HCT116 (cell line): ENCODE measurements around the gene SRSF2. TPM values are rescaled to one million over a fixed set of nuclear protein-coding genes. Genes with fewer than 3 reads are reported as not detected.

Source experiments
- ATAC-seq: fragments of 200-7000 bp; cut with Tn5 transposase; 2 replicates; pipeline ENCODE4 v1.9.1; 2020; ENCODE audit warnings: mild to moderate bottlenecking, moderate library complexity
- BruUV-seq: library from RNA; stranded (reverse); fragments of 400-500 nt; replicated peaks from 2 replicates; lab custom pipeline; 2021; lab: Mats Ljungman, UMichigan
- CTCF ChIA-PET: fragments of 300-600 bp; sonication (Branson Sonifier 250); formaldehyde crosslinking; loops from one replicate; lab custom pipeline; 2021; ENCODE audit warnings: antibody characterized with exemption; lab: Charles Lee
- POLR2A ChIA-PET: fragments of 300-600, 350-600 bp; sonication (Branson Sonifier 250); formaldehyde crosslinking; loops from one replicate; lab custom pipeline; 2021; ENCODE audit warnings: antibody characterized with exemption; lab: Charles Lee
- RAD21 ChIA-PET, 2 experiments: fragments of 300-600 bp; sonication (Branson Sonifier 250); formaldehyde crosslinking; loops; one replicate each; lab custom pipeline; 2023; ENCODE audit warnings: low total read pairs in 2 of 2; ENCODE audit not compliant: uncharacterized antibody in 2 of 2, unreplicated experiment in 2 of 2, low non-redundant PET in 1 of 2; lab: Charles Lee
- DNase-seq: peaks from one replicate; pipeline ENCODE4 v3.0.0-alpha.2; 2010; ENCODE audit warnings: low read depth, low spot score
- H2AFZ ChIP-seq: fragments of 200-600 bp; shearing (Covaris generic), sonication (generic); 2 replicates; pipeline ENCODE4 v1.6.1; 2017; ENCODE audit warnings: low read depth, mixed run types, mixed read lengths, antibody characterized with exemption, low read length; ENCODE audit not compliant: poor library complexity, severe bottlenecking
- H3K27ac ChIP-seq: 2 replicates; pipeline ENCODE4 v1.5.1; 2012; ENCODE audit warnings: low read depth, low read length
- H3K27me3 ChIP-seq: fragments of 200-600 bp; sonication (generic); 2 replicates; pipeline ENCODE4 v1.6.1; 2016; ENCODE audit warnings: mixed run types, low read length, mixed read lengths; ENCODE audit not compliant: insufficient read depth
- H3K36me3 ChIP-seq, 2 experiments: fragments of 200-500 bp in 1 of 2; fragments of 200-600 bp in 1 of 2; sonication (Bioruptor generic) in 1 of 2; sonication (generic) in 1 of 2; 2 replicates each; pipeline versions ENCODE4 v1.5.1 to v1.6.1; 2014 to 2016; ENCODE audit warnings: low read length in 2 of 2, inconsistent platforms in 1 of 2, mixed read lengths in 1 of 2, mixed run types in 1 of 2; ENCODE audit not compliant: insufficient read depth in 2 of 2, control insufficient read depth in 1 of 2
- H3K4me1 ChIP-seq, 2 experiments: fragments of 200-600 bp in 1 of 2; sonication (generic) in 1 of 2; 2 replicates each; pipeline versions ENCODE4 v1.5.1 to v1.6.1; 2012 to 2017; ENCODE audit warnings: low read length in 2 of 2, inconsistent platforms in 1 of 2, mild to moderate bottlenecking in 1 of 2, mixed read lengths in 1 of 2, mixed run types in 1 of 2, moderate library complexity in 1 of 2; ENCODE audit not compliant: insufficient read depth in 2 of 2, control insufficient read depth in 1 of 2
- H3K4me2 ChIP-seq: fragments of 200-600 bp; sonication (generic); 2 replicates; pipeline ENCODE4 v1.6.1; 2017; ENCODE audit warnings: mixed run types, low read length, mixed read lengths
- H3K4me3 ChIP-seq, 2 experiments: fragments of 200-600 bp in 1 of 2; sonication (generic) in 1 of 2; replicated peaks in 1 of 2; 2 replicates each; pipeline ENCODE4 v1.5.1; 2011 to 2016; ENCODE audit warnings: low read length in 2 of 2, control low read depth in 1 of 2, low read depth in 1 of 2, mild to moderate bottlenecking in 1 of 2, mixed read lengths in 1 of 2, mixed run types in 1 of 2
- H3K79me2 ChIP-seq: fragments of 200-600 bp; sonication (generic); 2 replicates; pipeline ENCODE4 v1.6.1; 2017; ENCODE audit warnings: mild to moderate bottlenecking, mixed run types, low read length, moderate library complexity, mixed read lengths; ENCODE audit not compliant: insufficient read depth
- H3K9ac ChIP-seq: fragments of 200-600 bp; sonication (generic); 2 replicates; pipeline ENCODE4 v1.6.1; 2016; ENCODE audit warnings: low read length, mixed read lengths
- H3K9me2 ChIP-seq: fragments of 200-600 bp; sonication (generic), shearing (Covaris generic); 2 replicates; pipeline ENCODE4 v1.6.1; 2017; ENCODE audit warnings: mixed run types, mild to moderate bottlenecking, moderate library complexity; ENCODE audit not compliant: insufficient read depth
- H3K9me3 ChIP-seq, 2 experiments: fragments of 200-500 bp in 1 of 2; fragments of 200-600 bp in 1 of 2; sonication (Bioruptor generic) in 1 of 2; sonication (generic) in 1 of 2; 2 replicates each; pipeline ENCODE4 v1.6.1; 2014 to 2017; ENCODE audit warnings: low read length in 2 of 2, mixed read lengths in 2 of 2, inconsistent platforms in 1 of 2, low read depth in 1 of 2, mild to moderate bottlenecking in 1 of 2, mixed run types in 1 of 2, moderate library complexity in 1 of 2; ENCODE audit not compliant: control insufficient read depth in 1 of 2, insufficient read depth in 1 of 2
- H4K20me1 ChIP-seq: fragments of 200-600 bp; sonication (generic), shearing (Covaris generic); 2 replicates; pipeline ENCODE4 v1.6.1; 2017; ENCODE audit warnings: mixed run types, mild to moderate bottlenecking, moderate library complexity; ENCODE audit not compliant: insufficient read depth
- EGR1 ChIP-seq: IDR thresholded peaks from 2 replicates; pipeline ENCODE4 v1.6.1; 2012; ENCODE audit warnings: low read depth
- ELF1 ChIP-seq: IDR thresholded peaks from 2 replicates; pipeline ENCODE4 v1.6.1; 2012; ENCODE audit warnings: low read depth, borderline replicate concordance
- JUND ChIP-seq: IDR thresholded peaks from 2 replicates; pipeline ENCODE4 v1.6.1; 2012
- POLR2AphosphoS5 ChIP-seq: IDR thresholded peaks from 2 replicates; pipeline ENCODE4 v1.6.1; 2011; ENCODE audit warnings: mild to moderate bottlenecking, low read depth, low read length, moderate library complexity
- RAD21 ChIP-seq: IDR thresholded peaks from 2 replicates; pipeline ENCODE4 v1.6.1; 2012; ENCODE audit warnings: low read depth, mild to moderate bottlenecking
- YY1 ChIP-seq: IDR thresholded peaks from 2 replicates; pipeline ENCODE4 v1.6.1; 2011; ENCODE audit warnings: low read length, low read depth, moderate library complexity, mild to moderate bottlenecking; ENCODE audit not compliant: insufficient replicate concordance; ENCODE audit errors: extremely low read depth
- ZFX ChIP-seq: fragments of 450-650 bp; IDR thresholded peaks from 2 replicates; pipeline ENCODE4 v1.6.1; 2017
- intact Hi-C: fragments of 100-400 bp; cut with micrococcal nuclease; formaldehyde crosslinking; loops from 2 replicates; pipeline ENCODE4 v1.10.0; 2022
- total RNA-seq: library from RNA; stranded (reverse); gene quantifications from one replicate; pipeline ENCODE4 v1.2.1, GENCODE V29; 2021; ENCODE audit not compliant: unreplicated experiment
- TF ChIP-seq, protein P1 (sequence below): IDR thresholded peaks from 2 replicates; pipeline ENCODE4 v1.6.1; 2012
- TF ChIP-seq, protein P2 (sequence below): IDR thresholded peaks from 2 replicates; pipeline ENCODE4 v1.6.1; 2011; ENCODE audit warnings: mild to moderate bottlenecking, low read length, moderate library complexity; ENCODE audit not compliant: insufficient replicate concordance; ENCODE audit errors: extremely low read depth

The SRSF2 gene
- total RNA-seq, 1 experiment from 2014 or later, result 422 TPM

DNA sequence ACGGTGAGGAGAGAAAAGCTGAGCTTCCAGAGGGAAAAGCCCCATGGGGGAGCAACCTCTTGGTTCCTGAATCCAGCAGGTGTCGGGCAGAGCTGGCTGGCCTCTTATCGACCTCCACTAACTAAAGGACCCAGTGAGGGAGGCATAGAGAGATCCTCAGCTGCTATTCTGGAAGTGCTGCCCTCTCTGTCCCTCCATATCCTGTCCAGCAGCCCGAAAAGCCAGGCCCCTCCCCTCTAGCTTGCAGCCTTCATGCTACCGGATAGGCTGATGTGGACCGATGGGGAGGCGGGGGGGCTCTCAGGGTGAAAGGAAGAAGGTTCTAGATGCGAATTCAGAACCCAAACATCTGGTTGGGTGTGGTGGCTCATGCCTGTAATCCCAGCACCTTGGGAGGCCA, 51.3 kb downstream of the SRSF2 start:
- H3K27me3 ChIP-seq, result no peaks in the 10 kb centered on the region
- DNase-seq, result no peak
- no peaks in the 10 kb centered on the region for H3K79me2 ChIP-seq
- H3K4me2 ChIP-seq, result no peak overlapping the region
- no peak overlapping the region for H3K9ac ChIP-seq
- no peak overlapping the region for H2AFZ ChIP-seq
- TF ChIP-seq POLR2AphosphoS5, result no peak
- TF ChIP-seq ZFX, result no peak
- TF ChIP-seq JUND, result no peak
- TF ChIP-seq RAD21, result no peak
- no peak for TF ChIP-seq ELF1
- TF ChIP-seq EGR1, result no peak
- TF ChIP-seq, protein P1, sequence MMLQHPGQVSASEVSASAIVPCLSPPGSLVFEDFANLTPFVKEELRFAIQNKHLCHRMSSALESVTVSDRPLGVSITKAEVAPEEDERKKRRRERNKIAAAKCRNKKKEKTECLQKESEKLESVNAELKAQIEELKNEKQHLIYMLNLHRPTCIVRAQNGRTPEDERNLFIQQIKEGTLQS, result no peak
- TF ChIP-seq, protein P2, sequence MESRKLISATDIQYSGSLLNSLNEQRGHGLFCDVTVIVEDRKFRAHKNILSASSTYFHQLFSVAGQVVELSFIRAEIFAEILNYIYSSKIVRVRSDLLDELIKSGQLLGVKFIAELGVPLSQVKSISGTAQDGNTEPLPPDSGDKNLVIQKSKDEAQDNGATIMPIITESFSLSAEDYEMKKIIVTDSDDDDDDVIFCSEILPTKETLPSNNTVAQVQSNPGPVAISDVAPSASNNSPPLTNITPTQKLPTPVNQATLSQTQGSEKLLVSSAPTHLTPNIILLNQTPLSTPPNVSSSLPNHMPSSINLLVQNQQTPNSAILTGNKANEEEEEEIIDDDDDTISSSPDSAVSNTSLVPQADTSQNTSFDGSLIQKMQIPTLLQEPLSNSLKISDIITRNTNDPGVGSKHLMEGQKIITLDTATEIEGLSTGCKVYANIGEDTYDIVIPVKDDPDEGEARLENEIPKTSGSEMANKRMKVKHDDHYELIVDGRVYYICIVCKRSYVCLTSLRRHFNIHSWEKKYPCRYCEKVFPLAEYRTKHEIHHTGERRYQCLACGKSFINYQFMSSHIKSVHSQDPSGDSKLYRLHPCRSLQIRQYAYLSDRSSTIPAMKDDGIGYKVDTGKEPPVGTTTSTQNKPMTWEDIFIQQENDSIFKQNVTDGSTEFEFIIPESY, result no peak
- no peak for TF ChIP-seq YY1
- TF ChIP-seq, all 23 proteins: peak for 0
- no peak for ATAC-seq
- Histone ChIP-seq H3K4me1 (peaks cover 22 to 24% of the 10 kb centered on the region in 2 experiments), H3K27ac (no peak overlapping the region), H3K4me3 (no peak overlapping the region), H3K9me2 (no peaks in the 10 kb centered on the region), H3K36me3 (peaks cover 0 to 2% of the 10 kb centered on the region in 2 experiments; a peak in 1 of 4 replicates), H3K9me3 (no peaks in the 10 kb centered on the region), H4K20me1 (no peaks in the 10 kb centered on the region)
- CTCF ChIA-PET, result no interaction called here
- intact Hi-C loops, result no loop called here
- RAD21 ChIA-PET, result no interaction called here
- POLR2A ChIA-PET, result interaction anchor here (0.7 to 1.9 kb wide), 2 partner anchors 14 to 128 kb away, joined by 3 to 4 read pairs; no protein-coding TSS in a partner anchor
- no TSS peak for BruUV-seq
